HEK293 (cell line): ENCODE results near the gene FIBCD1.

ENCODE experiments used
- KLF9 ChIP-seq: fragments of 450-650 bp; formaldehyde crosslinking; IDR thresholded peaks from 2 replicates; pipeline ENCODE4 v1.5.1; 2016; ENCODE audit warnings: missing biosample characterization, missing genetic modification characterization, low read depth
- MZF1 ChIP-seq: fragments of 450-650 bp; formaldehyde crosslinking; IDR thresholded peaks from 2 replicates; pipeline ENCODE4 v1.5.1; 2017; ENCODE audit warnings: missing biosample characterization, missing genetic modification characterization, borderline replicate concordance
- ZBTB8A ChIP-seq: fragments of 450-650 bp; formaldehyde crosslinking; IDR thresholded peaks from 2 replicates; pipeline ENCODE4 v1.5.1; 2016; ENCODE audit warnings: missing biosample characterization, missing genetic modification characterization
- ZFP69B ChIP-seq: fragments of 450-650 bp; formaldehyde crosslinking; IDR thresholded peaks from 2 replicates; pipeline ENCODE4 v1.5.1; 2016; ENCODE audit warnings: missing biosample characterization, missing genetic modification characterization
- ZNF112 ChIP-seq: fragments of 450-650 bp; formaldehyde crosslinking; IDR thresholded peaks from 2 replicates; pipeline ENCODE4 v1.5.0; 2017; ENCODE audit warnings: missing biosample characterization, missing genetic modification characterization
- ZNF48 ChIP-seq: fragments of 450-650 bp; formaldehyde crosslinking; IDR thresholded peaks from 2 replicates; pipeline ENCODE4 v1.5.1; 2016; ENCODE audit warnings: missing biosample characterization, missing genetic modification characterization

GRCh38 chr9:130945173-130945572 is 6.1 kb upstream of the FIBCD1 start:
- TF ChIP-seq ZNF112 (tag by site-specific recombination) (no peak), ZBTB8A (tag by site-specific recombination) (no peak), ZNF48 (tag by site-specific recombination) (no peak), MZF1 (tag by site-specific recombination) (no peak), ZFP69B (tag by site-specific recombination) (no peak), KLF9 (tag by site-specific recombination) (no peak)
